ENCODE results near the gene BAIAP3. TPM values are rescaled to one million over a fixed set of nuclear protein-coding genes. Genes with fewer than 3 reads are reported as not detected.

Gene BAIAP3
- total and polyA plus RNA-seq, 10 of the 15 experiments (the other 5 are each of a cell fraction or from before 2014, with no cell fraction given) = 0.03 to 0.56 (median 0.17) TPM; not detected in 3

DNA sequence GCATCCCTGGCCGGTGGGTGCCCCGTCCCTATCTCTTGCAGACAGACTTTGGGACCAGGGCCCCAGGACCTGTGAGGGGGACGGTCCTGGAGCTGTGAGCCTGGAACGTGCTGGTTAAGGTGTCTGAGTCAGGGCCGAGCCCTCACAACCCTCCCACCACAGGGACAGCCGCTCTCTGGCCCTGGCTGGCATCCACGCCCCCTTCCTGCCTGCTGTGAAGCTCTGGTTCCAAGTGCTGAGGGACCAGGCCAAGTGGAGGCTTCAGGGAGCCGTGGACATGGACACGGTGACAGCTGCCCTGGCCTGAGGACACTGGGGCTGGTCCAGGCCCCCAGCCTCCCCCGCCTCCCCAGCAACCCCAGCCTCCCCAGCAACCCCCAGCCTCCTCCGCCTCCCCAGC, 11.6 kb downstream of the BAIAP3 start (continued):
- no peak for TF ChIP-seq ASH2L (IDR thresholded peaks at IDR 0.05; ENCODE audit: borderline replicate concordance, low read depth)
- no peak for TF ChIP-seq TCF3 (IDR thresholded peaks at IDR 0.05; ENCODE audit: borderline replicate concordance, insufficient read depth, low read depth, low read length)
- TF ChIP-seq FOXM1 (IDR thresholded peaks at IDR 0.05; ENCODE audit: low read depth, low read length) = no peak
- no peak for TF ChIP-seq ZNF274 (IDR thresholded peaks at IDR 0.05; ENCODE audit: insufficient read depth, insufficient read length)
- TF ChIP-seq SIN3A (IDR thresholded peaks at IDR 0.05; ENCODE audit: low read depth, low read length) = no peak
- TF ChIP-seq, protein P1, sequence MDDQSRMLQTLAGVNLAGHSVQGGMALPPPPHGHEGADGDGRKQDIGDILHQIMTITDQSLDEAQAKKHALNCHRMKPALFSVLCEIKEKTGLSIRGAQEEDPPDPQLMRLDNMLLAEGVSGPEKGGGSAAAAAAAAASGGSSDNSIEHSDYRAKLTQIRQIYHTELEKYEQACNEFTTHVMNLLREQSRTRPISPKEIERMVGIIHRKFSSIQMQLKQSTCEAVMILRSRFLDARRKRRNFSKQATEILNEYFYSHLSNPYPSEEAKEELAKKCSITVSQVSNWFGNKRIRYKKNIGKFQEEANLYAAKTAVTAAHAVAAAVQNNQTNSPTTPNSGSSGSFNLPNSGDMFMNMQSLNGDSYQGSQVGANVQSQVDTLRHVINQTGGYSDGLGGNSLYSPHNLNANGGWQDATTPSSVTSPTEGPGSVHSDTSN (IDR thresholded peaks at IDR 0.05; ENCODE audit: insufficient replicate concordance, low read depth, low read length) = no peak
- no peak for TF ChIP-seq YY1 (IDR thresholded peaks at IDR 0.05; ENCODE audit: low read depth, low read length)
- TF ChIP-seq, protein P2, sequence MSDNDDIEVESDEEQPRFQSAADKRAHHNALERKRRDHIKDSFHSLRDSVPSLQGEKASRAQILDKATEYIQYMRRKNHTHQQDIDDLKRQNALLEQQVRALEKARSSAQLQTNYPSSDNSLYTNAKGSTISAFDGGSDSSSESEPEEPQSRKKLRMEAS (IDR thresholded peaks at IDR 0.05; ENCODE audit: low read depth, low read length) = no peak

DNA sequence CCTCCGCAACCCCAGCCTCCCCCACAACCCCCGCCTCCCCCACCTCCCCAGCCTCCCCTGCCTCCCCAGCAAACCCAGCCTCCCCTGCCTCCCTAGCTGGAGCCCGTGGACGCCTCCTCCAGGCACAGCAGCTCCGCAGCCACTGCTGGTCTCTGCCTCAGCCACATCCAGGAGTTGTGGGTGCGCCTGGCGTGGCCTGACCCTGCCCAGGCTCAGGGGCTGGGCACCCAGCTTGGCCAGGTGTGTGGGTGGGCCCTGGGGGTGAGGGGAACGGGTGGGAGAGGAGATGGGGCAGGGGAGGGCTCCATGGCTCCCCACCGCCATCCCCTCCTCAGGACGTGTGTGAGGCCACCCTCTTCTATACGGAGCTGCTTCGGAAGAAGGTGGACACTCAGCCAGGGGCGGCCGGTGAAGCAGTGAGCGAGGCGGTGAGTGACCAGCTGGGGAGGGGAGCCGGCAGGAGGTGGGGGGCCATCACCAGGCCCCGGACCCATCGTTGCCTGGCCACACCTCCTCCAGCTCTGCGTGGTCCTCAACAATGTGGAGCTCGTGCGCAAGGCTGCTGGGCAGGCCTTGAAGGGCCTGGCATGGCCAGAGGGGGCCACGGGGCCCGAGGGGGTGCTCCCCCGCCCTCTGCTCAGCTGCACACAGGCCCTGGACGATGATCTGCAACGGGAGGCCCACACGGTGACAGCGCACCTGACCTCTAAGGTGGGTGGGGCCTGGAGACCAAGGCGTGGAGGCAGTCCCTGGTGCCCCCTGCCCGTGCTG, 12.4 kb downstream of the BAIAP3 start:
- ATAC-seq (no peak), FAIRE-seq (no peak), DNase-seq (ENCODE audit: low read depth, low spot score) (no peak)
- TF ChIP-seq SUZ12 (IDR thresholded peaks at IDR 0.05; ENCODE audit: unreplicated experiment) (no peak), MEF2A (IDR thresholded peaks at IDR 0.05; ENCODE audit: insufficient read depth, low read depth, low read length) (no peak), PAX5 (IDR thresholded peaks at IDR 0.05; ENCODE audit: borderline replicate concordance, low read depth, low read length) (no peak), HDGF (IDR thresholded peaks at IDR 0.05) (no peak), POLR2A (IDR thresholded peaks at IDR 0.05; ENCODE audit: low read depth, low read length) (peak; percentile 39), POLR2AphosphoS2 (IDR thresholded peaks at IDR 0.05; ENCODE audit: low read depth, low read length) (0 out of 2 replicates have a peak, but pooled peaks have one; percentile 41), NFYA (IDR thresholded peaks at IDR 0.05; ENCODE audit: borderline replicate concordance, low read depth, low read length) (no peak), GATAD2B (conservative IDR thresholded peaks at IDR 0.05; ENCODE audit: low read depth) (no peak), WRNIP1 (IDR thresholded peaks at IDR 0.05; ENCODE audit: borderline replicate concordance, low read depth, low read length) (no peak)
- TF ChIP-seq, protein P3, sequence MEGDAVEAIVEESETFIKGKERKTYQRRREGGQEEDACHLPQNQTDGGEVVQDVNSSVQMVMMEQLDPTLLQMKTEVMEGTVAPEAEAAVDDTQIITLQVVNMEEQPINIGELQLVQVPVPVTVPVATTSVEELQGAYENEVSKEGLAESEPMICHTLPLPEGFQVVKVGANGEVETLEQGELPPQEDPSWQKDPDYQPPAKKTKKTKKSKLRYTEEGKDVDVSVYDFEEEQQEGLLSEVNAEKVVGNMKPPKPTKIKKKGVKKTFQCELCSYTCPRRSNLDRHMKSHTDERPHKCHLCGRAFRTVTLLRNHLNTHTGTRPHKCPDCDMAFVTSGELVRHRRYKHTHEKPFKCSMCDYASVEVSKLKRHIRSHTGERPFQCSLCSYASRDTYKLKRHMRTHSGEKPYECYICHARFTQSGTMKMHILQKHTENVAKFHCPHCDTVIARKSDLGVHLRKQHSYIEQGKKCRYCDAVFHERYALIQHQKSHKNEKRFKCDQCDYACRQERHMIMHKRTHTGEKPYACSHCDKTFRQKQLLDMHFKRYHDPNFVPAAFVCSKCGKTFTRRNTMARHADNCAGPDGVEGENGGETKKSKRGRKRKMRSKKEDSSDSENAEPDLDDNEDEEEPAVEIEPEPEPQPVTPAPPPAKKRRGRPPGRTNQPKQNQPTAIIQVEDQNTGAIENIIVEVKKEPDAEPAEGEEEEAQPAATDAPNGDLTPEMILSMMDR (IDR thresholded peaks at IDR 0.05 in 2 of 3, conservative IDR thresholded peaks at IDR 0.05 in 1 of 3; ENCODE audit: control insufficient read depth in 2 of 3, extremely low read depth in 1 of 3, insufficient read depth in 1 of 3, low read depth in 3 of 3, low read length in 3 of 3) = no peak
- TF ChIP-seq, protein P4, sequence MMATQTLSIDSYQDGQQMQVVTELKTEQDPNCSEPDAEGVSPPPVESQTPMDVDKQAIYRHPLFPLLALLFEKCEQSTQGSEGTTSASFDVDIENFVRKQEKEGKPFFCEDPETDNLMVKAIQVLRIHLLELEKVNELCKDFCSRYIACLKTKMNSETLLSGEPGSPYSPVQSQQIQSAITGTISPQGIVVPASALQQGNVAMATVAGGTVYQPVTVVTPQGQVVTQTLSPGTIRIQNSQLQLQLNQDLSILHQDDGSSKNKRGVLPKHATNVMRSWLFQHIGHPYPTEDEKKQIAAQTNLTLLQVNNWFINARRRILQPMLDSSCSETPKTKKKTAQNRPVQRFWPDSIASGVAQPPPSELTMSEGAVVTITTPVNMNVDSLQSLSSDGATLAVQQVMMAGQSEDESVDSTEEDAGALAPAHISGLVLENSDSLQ (IDR thresholded peaks at IDR 0.05) = no peak
- Histone ChIP-seq H2AFZ (ENCODE audit: control insufficient read depth, low read depth, low read length) (no peak overlapping the region), H3K79me2 (ENCODE audit: control insufficient read depth, insufficient read depth, low read length) (peaks cover 6% of the 10 kb centered on the region), H3K9me3 (replicated peaks; ENCODE audit: control insufficient read depth, insufficient read depth, low read length) (no peaks in the 10 kb centered on the region), H3K4me3 (no peak overlapping the region), H3K4me2 (ENCODE audit: control insufficient read depth, insufficient read depth) (no peak overlapping the region), H3K27me3 (replicated peaks in 1 of 2; ENCODE audit: control insufficient read depth in 2 of 2, insufficient read depth in 2 of 2, low read length in 1 of 2) (no peaks in the 10 kb centered on the region), H3K9ac (ENCODE audit: control insufficient read depth, insufficient read depth, low read length) (no peak overlapping the region), H3K27ac (ENCODE audit: control insufficient read depth, insufficient read depth) (no peak overlapping the region), H4K20me1 (ENCODE audit: control insufficient read depth, insufficient read depth) (no peaks in the 10 kb centered on the region), H3K4me1 (ENCODE audit: control insufficient read depth, insufficient read depth, low read length) (peaks cover 18% of the 10 kb centered on the region), H3K36me3 (ENCODE audit: control insufficient read depth in 2 of 2, insufficient read depth in 2 of 2, low read length in 1 of 2) (peaks cover 0 to 6% of the 10 kb centered on the region in 2 experiments; a peak in 3 of 4 replicates)
- intact Hi-C loops (cut with micrococcal nuclease; ENCODE audit: unreplicated experiment) = no loop called here
- ChIA-PET SMC1A (ENCODE audit: uncharacterized antibody, unreplicated experiment) (no interaction called here), CTCF (no interaction called here), RAD21 (ENCODE audit: unreplicated experiment) (no interaction called here), POLR2A (no interaction called here)
- no TSS peak for BruUV-seq (replicated peaks)
- in situ Hi-C loops (cut with MboI) = no loop called here
- WGBS (ENCODE audit: insufficient coverage, insufficient replicate concordance, low lambda C conversion rate, missing lambda C conversion rate) = 59% methylated on average over 24 of the region's 31 CpGs
